Heart left ventricle (tissue), 13 donors: ENCODE results near the gene CR1.
"Not testable (repeated sequence)": the region's sequence is repeated elsewhere in the genome, so short reads cannot be mapped to it uniquely, and the experiment has no call there.

Experiments used
- POLR2A ChIP-seq, 2 donors: fragments of 450-650 bp; IDR thresholded peaks; one replicate each; pipeline ENCODE4 v1.6.1; 2017; ENCODE audit warnings: antibody characterized with exemption in 2 of 2, mild to moderate bottlenecking in 2 of 2, moderate library complexity in 2 of 2
- TF ChIP-seq, protein P1 (sequence below), 12 donors: fragments of 200-600 bp; sonication (generic) in 4 of 12; IDR thresholded peaks; one replicate each; pipeline versions ENCODE4 v1.5.0 to v1.8.0; 2018 to 2022; ENCODE audit warnings: antibody characterized with exemption in 12 of 12, mild to moderate bottlenecking in 5 of 12
- donor health status: ischemic (EF 13 %, LVEDD 7.1; RV severe dilation, severe dysfunction).
- donor health status: DM: no; HTN: yes; CAD: no.
- donor health status: DM: no; HTN: no; CAD: no.
- donor health status: ischemic (EF 25% LVEDD 6.9; RV normal size, moderate dysfunction).
- donor health status: ischemic (EF 25% LVEDD 5.7; RV mildly dilated, moderate dysfunction).
- donor health status: ischemic (EF 35%, LVEDD 5.7; RV mildly dilated, moderate dysfunction).
- donor health status: nonischemic (EF 11% LVEDD 7.7; RV severe dilation, severe dysfunction).
- donor health status: DM: yes; HTN: yes; CAD: no.
- donor health status: PGD.
- donor health status: ischemic (EF 29% LVEDD 5.4; RV normal size, mild dysfunction).
- donor health status: nonischemic (EF 23%, LVEDD 6.1; RV moderate dilation, normal function).

DNA sequence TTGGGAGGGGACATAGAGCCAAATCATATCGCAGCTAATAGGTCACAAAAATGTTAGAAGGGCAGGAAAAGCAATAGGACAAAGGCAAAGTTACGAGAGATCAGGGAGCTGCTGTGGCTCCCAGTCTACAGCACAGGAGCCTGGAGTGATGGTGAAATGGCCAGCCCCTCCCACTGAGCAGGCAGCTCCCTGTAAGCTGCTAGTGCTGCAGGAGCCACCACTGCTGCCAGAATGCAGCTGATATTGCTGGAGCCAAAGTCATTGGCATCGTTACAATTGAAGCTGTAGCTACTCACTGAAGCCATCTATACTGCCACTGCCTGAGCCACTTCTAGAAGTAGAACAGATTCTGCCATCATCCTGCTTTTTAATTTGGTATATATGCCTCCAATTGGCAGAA is 29.3 kb downstream of the CR1 start:
- TF ChIP-seq, protein P1, sequence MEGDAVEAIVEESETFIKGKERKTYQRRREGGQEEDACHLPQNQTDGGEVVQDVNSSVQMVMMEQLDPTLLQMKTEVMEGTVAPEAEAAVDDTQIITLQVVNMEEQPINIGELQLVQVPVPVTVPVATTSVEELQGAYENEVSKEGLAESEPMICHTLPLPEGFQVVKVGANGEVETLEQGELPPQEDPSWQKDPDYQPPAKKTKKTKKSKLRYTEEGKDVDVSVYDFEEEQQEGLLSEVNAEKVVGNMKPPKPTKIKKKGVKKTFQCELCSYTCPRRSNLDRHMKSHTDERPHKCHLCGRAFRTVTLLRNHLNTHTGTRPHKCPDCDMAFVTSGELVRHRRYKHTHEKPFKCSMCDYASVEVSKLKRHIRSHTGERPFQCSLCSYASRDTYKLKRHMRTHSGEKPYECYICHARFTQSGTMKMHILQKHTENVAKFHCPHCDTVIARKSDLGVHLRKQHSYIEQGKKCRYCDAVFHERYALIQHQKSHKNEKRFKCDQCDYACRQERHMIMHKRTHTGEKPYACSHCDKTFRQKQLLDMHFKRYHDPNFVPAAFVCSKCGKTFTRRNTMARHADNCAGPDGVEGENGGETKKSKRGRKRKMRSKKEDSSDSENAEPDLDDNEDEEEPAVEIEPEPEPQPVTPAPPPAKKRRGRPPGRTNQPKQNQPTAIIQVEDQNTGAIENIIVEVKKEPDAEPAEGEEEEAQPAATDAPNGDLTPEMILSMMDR (IDR thresholded peaks at IDR 0.05), result not testable (repeated sequence)
- not testable (repeated sequence) for TF ChIP-seq POLR2A (IDR thresholded peaks at IDR 0.05)
